HUES64 (cell line): ENCODE measurements around the gene CFAP45.
"Not testable (repeated sequence)": the region's sequence is repeated elsewhere in the genome, so short reads cannot be mapped to it uniquely, and the experiment has no call there.

ENCODE experiments used
- H3K27ac ChIP-seq: 2 replicates; pipeline ENCODE4 v1.7.0; 2013; ENCODE audit warnings: low read depth, low read length, inconsistent platforms
- H3K27me3 ChIP-seq: 2 replicates; pipeline ENCODE4 v1.6.1; 2013; ENCODE audit warnings: mild to moderate bottlenecking, low read length; ENCODE audit not compliant: insufficient read depth
- H3K36me3 ChIP-seq: 2 replicates; pipeline ENCODE4 v1.6.1; 2013; ENCODE audit warnings: mild to moderate bottlenecking, low read length; ENCODE audit not compliant: insufficient read depth
- H3K4me1 ChIP-seq: 2 replicates; pipeline ENCODE4 v1.6.1; 2013; ENCODE audit warnings: mild to moderate bottlenecking, low read length, moderate library complexity; ENCODE audit not compliant: insufficient read depth
- H3K4me3 ChIP-seq: 2 replicates; pipeline ENCODE4 v1.5.1; 2013; ENCODE audit warnings: mild to moderate bottlenecking, low read length, moderate library complexity
- H3K9ac ChIP-seq: 2 replicates; pipeline ENCODE4 v1.6.1; 2013; ENCODE audit warnings: mild to moderate bottlenecking, low read depth, low read length
- H3K9me3 ChIP-seq: 2 replicates; pipeline ENCODE4 v1.6.1; 2013; ENCODE audit warnings: low read depth, low read length; ENCODE audit not compliant: insufficient read depth
- WGBS: fragments of 150-250, 120-280 bp; methylation state at CpG from one replicate; pipeline ENCODE4 v1.1.7; 2013; ENCODE audit warnings: missing lambda C conversion rate; 5-methylcytosine and 5-hydroxymethylcytosine counted together

CFAP45 gene

DNA sequence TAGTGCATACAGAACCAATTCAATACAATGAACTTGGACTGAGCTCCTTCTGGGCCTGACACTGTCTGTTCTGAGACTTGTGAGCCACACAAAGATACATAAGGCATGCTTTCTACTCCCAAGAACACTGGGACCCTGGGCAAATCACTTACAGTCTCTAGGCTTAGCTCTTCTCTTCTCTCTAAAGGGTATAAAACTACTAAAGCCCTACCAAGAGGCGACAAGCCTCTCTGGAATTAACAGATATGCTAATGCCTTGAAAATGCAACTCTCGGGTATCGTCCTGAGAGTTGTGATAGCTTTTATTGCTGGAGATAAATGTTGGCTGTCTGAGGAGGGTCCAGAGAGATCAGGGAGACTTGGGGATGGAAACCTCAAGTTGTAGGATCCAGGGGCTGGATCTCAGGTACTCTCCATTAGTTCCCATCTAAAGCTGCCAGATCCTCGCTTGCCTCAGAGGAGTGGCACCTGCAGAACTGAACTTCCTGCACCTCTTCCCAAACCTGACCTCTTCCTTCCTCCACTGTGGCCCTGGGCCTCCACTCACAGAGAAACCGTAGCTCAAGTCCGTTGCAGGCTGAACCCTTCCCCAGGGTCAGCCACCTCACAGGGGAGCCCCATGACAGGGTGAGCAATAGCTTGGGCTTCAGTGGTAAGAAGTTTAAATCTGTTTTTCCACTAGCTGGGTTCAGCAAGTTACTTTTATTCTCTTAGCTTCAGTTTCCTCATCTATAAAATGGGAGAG, 11.5 kb upstream of the CFAP45 start:
- Histone ChIP-seq H3K36me3 (no peaks in the 10 kb centered on the region), H3K4me3 (no peak overlapping the region), H3K9me3 (no peaks in the 10 kb centered on the region), H3K9ac (no peak overlapping the region), H3K4me1 (peaks cover 55% of the 10 kb centered on the region), H3K27me3 (no peaks in the 10 kb centered on the region), H3K27ac (peak overlapping the region; percentile 24; the same call in 1 of the 2 replicates)
- 75% methylated on average over 6 of the region's 6 CpGs for WGBS

DNA sequence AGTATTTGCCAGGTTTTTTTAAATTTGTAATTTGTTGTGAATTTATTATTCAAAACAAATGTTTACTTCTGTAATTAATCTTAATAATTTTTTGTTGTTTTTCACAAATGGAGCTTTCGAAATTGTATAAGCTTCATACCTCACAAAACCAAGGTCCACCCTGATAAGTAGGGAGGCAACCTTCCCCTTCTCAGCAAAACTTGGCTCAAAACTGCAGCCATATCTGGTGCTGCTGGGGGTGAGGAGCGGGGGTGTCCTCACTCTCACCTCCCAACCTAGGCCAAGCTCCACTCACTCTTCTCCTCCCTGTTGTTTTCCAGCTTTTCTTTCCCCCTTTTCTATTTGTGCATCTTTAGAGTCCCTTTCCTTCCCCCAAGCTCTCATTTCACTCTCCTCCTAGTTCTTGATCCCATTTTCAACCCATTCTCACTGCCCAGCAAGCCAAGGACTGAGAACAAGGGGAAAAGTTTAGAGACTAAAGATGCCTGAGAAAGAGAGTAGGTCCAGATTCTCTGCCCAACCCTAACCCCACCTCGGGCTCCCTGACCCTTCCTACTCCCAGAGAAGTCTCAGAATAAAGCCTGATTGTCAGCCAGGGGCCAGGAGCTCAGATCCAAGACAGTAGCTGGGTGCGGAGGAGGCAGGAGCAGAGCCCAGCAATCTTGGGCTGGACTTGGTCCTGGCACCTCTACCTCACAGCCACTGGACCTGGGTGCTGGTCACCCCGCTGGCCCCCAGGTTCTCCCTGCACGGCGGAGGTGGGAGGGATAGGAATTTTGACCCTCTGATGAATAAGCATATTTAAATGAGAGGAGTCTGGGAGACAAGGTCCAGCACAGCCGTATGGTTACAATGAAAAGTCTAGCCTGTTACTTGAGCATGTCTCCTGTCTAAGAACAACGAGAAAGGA, 8.3 kb upstream of the CFAP45 start:
- no peaks in the 10 kb centered on the region for H3K36me3 ChIP-seq
- WGBS: 85% methylated on average over 8 of the region's 9 CpGs
- H3K27ac ChIP-seq: no peak overlapping the region
- peaks cover 3% of the 10 kb centered on the region; the same call in 1 of the 2 replicates for H3K9me3 ChIP-seq
- H3K27me3 ChIP-seq: no peaks in the 10 kb centered on the region
- H3K4me3 ChIP-seq: no peak overlapping the region
- H3K4me1 ChIP-seq: peaks cover 29% of the 10 kb centered on the region
- no peak overlapping the region for H3K9ac ChIP-seq

DNA sequence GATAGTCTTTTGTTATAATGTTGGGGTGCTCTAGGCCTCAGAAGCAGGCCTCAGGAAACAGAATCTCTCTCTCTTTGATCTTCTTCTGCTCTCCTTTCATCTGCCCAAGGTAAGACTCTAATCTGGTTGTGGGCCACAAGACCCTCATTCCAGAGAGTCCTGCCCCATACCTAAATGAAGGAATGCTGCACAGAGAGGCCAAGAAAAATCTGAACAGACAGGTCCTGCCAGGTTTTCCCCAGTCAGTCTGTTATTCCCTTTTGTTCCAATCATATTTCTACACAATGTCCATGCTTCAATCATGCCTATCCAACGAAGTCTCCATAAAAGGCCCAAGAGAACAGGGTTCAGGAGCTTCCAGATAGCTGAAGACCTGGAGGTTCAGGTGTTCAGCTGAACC, 7.0 kb upstream of the CFAP45 start:
- no peaks in the 10 kb centered on the region for H3K27me3 ChIP-seq
- no peak overlapping the region for H3K4me3 ChIP-seq
- H3K4me1 ChIP-seq: peaks cover 27% of the 10 kb centered on the region
- 78% methylated on average over 1 of the region's 1 CpG for WGBS
- no peak overlapping the region for H3K27ac ChIP-seq
- H3K36me3 ChIP-seq: no peaks in the 10 kb centered on the region
- H3K9ac ChIP-seq: no peak overlapping the region
- H3K9me3 ChIP-seq: peaks cover 3% of the 10 kb centered on the region; the same call in 1 of the 2 replicates

DNA sequence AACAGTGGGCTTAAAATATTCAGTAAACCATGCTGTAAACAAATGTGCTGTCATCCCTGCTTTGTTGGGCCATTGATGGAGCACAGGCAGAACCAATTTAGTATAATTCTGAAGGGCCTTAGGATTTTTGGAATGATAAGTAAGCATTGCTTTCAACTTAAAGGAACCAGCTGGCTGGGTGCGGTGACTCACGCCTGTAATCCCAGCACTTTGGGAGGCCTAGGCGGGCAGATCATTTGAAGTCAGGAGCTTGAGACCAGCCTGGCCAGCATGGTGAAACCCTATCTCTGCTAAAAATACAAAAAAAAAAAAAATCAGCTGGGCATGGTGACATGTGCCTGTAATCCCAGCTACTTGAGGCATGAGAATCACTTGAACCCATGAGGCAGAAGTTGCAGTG, 4.1 kb upstream of the CFAP45 start:
- not testable (repeated sequence) for H3K4me3 ChIP-seq, H3K9me3 ChIP-seq, H3K9ac ChIP-seq, H3K27ac ChIP-seq, H3K36me3 ChIP-seq
- peaks cover 12% of the 10 kb centered on the region for H3K27me3 ChIP-seq
- 77% methylated on average over 3 of the region's 3 CpGs for WGBS
- H3K4me1 ChIP-seq: peaks cover 15% of the 10 kb centered on the region

DNA sequence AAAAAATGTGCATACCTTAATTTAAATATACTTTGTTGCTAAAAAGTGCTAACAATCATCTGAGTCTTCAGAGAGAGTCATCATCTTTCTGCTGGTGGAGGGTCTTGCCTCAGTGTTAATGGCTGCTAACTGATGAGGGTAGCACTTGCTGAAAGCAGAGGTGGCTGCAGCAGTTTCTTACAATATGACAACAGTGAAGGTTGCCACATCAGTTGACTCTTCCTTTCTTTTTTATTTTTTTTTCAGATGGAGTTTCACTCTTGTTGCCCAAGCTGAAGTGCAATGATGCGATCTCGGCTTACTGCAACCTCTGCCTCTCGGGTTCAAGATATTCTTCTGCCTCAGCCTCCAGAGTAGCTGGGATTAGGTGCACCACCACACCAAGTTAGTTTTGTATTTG, 2.6 kb upstream of the CFAP45 start:
- 95% methylated on average over 3 of the region's 3 CpGs for WGBS
- H3K27ac ChIP-seq: no peak overlapping the region
- H3K9me3 ChIP-seq: peaks cover 3% of the 10 kb centered on the region; the same call in 1 of the 2 replicates
- H3K4me1 ChIP-seq: peaks cover 11% of the 10 kb centered on the region
- H3K27me3 ChIP-seq: peaks cover 12% of the 10 kb centered on the region
- H3K9ac ChIP-seq: no peak overlapping the region
- H3K36me3 ChIP-seq: no peaks in the 10 kb centered on the region
- no peak overlapping the region for H3K4me3 ChIP-seq

- H3K4me3 ChIP-seq: no peak overlapping the region
- peaks cover 3% of the 10 kb centered on the region; the same call in 1 of the 2 replicates for H3K9me3 ChIP-seq
- 80% methylated on average over 2 of the region's 2 CpGs for WGBS
- no peak overlapping the region; the same call in 1 of the 2 replicates for H3K9ac ChIP-seq
- no peaks in the 10 kb centered on the region for H3K36me3 ChIP-seq
- H3K4me1 ChIP-seq: peaks cover 11% of the 10 kb centered on the region
- no peak overlapping the region for H3K27ac ChIP-seq
- H3K27me3 ChIP-seq: peaks cover 12% of the 10 kb centered on the region
Measured at GRCh38 chr1:159900755-159901360, 893 bp upstream of the CFAP45 start.

DNA sequence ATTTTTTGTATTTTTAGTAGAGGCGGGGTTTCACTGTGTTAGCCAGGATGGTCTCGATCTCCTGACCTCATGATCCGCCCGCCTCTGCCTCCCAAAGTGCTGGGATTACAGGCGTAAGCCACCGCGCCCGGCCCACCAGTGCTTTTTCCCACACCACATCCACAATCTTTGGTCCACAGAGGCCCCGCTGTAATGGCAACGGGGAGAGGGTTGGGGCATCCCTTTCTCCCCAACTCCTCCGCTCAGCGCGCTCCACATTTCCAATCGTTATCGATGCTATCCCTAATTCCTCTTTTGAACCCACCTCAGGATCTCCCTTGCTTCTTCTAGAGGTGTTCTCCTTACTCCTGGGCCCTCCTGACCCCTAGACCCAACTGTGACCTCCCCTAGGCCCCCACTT, 331 bp downstream of the CFAP45 start:
- not testable (repeated sequence) for H3K4me3 ChIP-seq, H3K36me3 ChIP-seq, H3K27ac ChIP-seq, H3K9ac ChIP-seq, H3K9me3 ChIP-seq
- Histone ChIP-seq H3K4me1 (peaks cover 11% of the 10 kb centered on the region), H3K27me3 (peaks cover 12% of the 10 kb centered on the region)
- WGBS: 94% methylated on average over 15 of the region's 15 CpGs

GRCh38 chr1:159898527-159898926, 1.4 kb downstream of the CFAP45 start:
- Histone ChIP-seq H3K27me3 (peaks cover 12% of the 10 kb centered on the region), H3K9ac (no peak overlapping the region), H3K4me3 (no peak overlapping the region), H3K4me1 (peaks cover 11% of the 10 kb centered on the region), H3K27ac (no peak overlapping the region), H3K36me3 (no peaks in the 10 kb centered on the region), H3K9me3 (no peaks in the 10 kb centered on the region)
- WGBS: no CpG with 5 or more reads among the region's 3 CpGs

DNA sequence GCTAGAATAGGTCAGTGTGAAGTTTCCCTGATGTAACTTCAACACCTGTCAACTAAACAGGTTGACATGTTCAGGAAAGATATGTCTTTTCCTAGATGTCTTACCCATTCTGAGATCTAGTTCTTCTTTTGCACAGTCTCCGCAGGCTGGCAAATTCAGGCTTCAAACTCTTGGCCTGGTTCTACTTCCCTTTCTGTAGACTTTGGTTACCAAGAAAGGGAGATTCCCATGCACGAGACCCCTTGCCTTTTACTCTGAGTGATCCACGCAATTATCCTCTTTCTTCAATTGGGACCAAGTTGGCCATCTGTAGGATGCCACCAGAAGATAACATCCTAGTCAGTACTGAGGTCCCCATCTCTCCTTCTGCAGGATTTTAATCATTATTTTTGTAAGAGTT, 2.0 kb downstream of the CFAP45 start:
- Histone ChIP-seq H3K4me1 (peaks cover 11% of the 10 kb centered on the region), H3K27me3 (peaks cover 12% of the 10 kb centered on the region), H3K9me3 (no peaks in the 10 kb centered on the region), H3K27ac (no peak overlapping the region), H3K36me3 (no peaks in the 10 kb centered on the region), H3K9ac (no peak overlapping the region), H3K4me3 (no peak overlapping the region)
- WGBS: 90% methylated on average over 3 of the region's 3 CpGs

DNA sequence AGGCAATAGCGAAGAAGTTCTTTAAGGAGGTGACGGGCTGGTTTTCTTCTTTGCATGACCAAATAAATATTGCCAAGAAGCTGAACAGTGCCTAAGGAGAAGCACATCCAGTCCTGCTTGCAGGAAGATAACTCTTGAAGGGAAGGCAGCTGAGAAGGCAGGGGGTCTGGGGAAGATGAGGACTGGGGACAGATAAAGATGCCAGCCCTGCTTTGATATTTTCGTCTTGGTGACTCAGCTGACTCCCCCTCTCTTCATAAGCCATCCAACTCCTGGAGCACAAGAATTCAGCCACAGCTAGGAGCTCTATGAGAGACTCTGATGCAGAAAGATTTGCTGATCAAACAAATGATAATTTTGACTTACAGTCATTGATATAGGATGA, 3.4 kb downstream of the CFAP45 start:
- H3K36me3 ChIP-seq: no peaks in the 10 kb centered on the region
- WGBS: 77% methylated on average over 3 of the region's 3 CpGs
- H3K9me3 ChIP-seq: no peaks in the 10 kb centered on the region
- H3K4me3 ChIP-seq: no peak overlapping the region
- no peak overlapping the region for H3K27ac ChIP-seq
- H3K4me1 ChIP-seq: peaks cover 11% of the 10 kb centered on the region
- H3K27me3 ChIP-seq: peaks cover 12% of the 10 kb centered on the region
- no peak overlapping the region for H3K9ac ChIP-seq
